GM23338 (cell line): ENCODE measurements around the gene TOMM7. TPM values are rescaled to one million over a fixed set of nuclear protein-coding genes. Genes with fewer than 3 reads are reported as not detected.

ENCODE experiments used
- ATAC-seq: fragments of 200-7000 bp; cut with Tn5 transposase; 3 replicates; pipeline ENCODE4 v1.9.1; 2020
- DNase-seq: peaks from one replicate; pipeline ENCODE4 v3.0.0-alpha.2; 2015; ENCODE audit warnings: low spot score
- H2AFZ ChIP-seq: fragments of 200-600 bp; sonication (generic); 2 replicates; pipeline ENCODE4 v1.8.0; 2016; ENCODE audit warnings: antibody characterized with exemption, mild to moderate bottlenecking, moderate library complexity
- H3F3A ChIP-seq: fragments of 200-600 bp; sonication (generic); replicated peaks from 2 replicates; pipeline ENCODE4 v1.8.0; 2017; ENCODE audit warnings: antibody characterized with exemption, mixed run types, low read depth
- H3K27ac ChIP-seq: fragments of 200-600 bp; sonication (generic); 2 replicates; pipeline ENCODE4 v1.6.1; 2016; ENCODE audit warnings: low read depth
- H3K27me3 ChIP-seq: fragments of 200-600 bp; sonication (generic); 2 replicates; pipeline ENCODE4 v1.8.0; 2016; ENCODE audit warnings: mild to moderate bottlenecking, mixed run types, moderate library complexity; ENCODE audit not compliant: insufficient read depth
- H3K36me3 ChIP-seq: fragments of 200-600 bp; sonication (generic); 2 replicates; pipeline ENCODE4 v1.8.0; 2016; ENCODE audit warnings: mild to moderate bottlenecking; ENCODE audit not compliant: insufficient read depth
- H3K4me1 ChIP-seq: fragments of 200-600 bp; sonication (generic); 2 replicates; pipeline ENCODE4 v1.8.0; 2016; ENCODE audit warnings: mild to moderate bottlenecking, moderate library complexity; ENCODE audit not compliant: insufficient read depth
- H3K4me2 ChIP-seq: fragments of 200-600 bp; sonication (generic); 2 replicates; pipeline ENCODE4 v1.7.1; 2017; ENCODE audit warnings: mixed run types
- H3K4me3 ChIP-seq: fragments of 200-600 bp; sonication (generic); 2 replicates; pipeline ENCODE4 v1.6.1; 2016; ENCODE audit warnings: mixed run types
- H3K79me2 ChIP-seq: fragments of 200-600 bp; sonication (generic); replicated peaks from 2 replicates; pipeline ENCODE4 v1.8.0; 2017; ENCODE audit warnings: mild to moderate bottlenecking; ENCODE audit not compliant: insufficient read depth
- H3K9me2 ChIP-seq: fragments of 200-600 bp; sonication (generic); 2 replicates; pipeline ENCODE4 v1.8.0; 2017; ENCODE audit not compliant: insufficient read depth
- H4K20me1 ChIP-seq: fragments of 200-600 bp; sonication (generic); replicated peaks from 2 replicates; pipeline ENCODE4 v1.8.0; 2017; ENCODE audit warnings: mild to moderate bottlenecking; ENCODE audit not compliant: insufficient read depth
- H3K27ac Mint-ChIP-seq: 2 replicates; pipeline ENCODE4 v1.8.0; 2020; ENCODE audit warnings: inconsistent platforms, mild to moderate bottlenecking, moderate library complexity, mixed read lengths
- H3K27me3 Mint-ChIP-seq: 3 replicates; pipeline ENCODE4 v1.8.0; 2022; ENCODE audit warnings: low read depth, mild to moderate bottlenecking, moderate library complexity, mixed read lengths, inconsistent platforms; ENCODE audit not compliant: insufficient read depth, poor library complexity
- H3K36me3 Mint-ChIP-seq: 3 replicates; pipeline ENCODE4 v1.8.0; 2021; ENCODE audit warnings: low read depth, mild to moderate bottlenecking, inconsistent platforms, moderate library complexity, mixed read lengths
- H3K4me1 Mint-ChIP-seq: 3 replicates; pipeline ENCODE4 v1.8.0; 2020; ENCODE audit warnings: mild to moderate bottlenecking, inconsistent platforms, mixed read lengths
- H3K4me3 Mint-ChIP-seq: 3 replicates; pipeline ENCODE4 v1.8.0; 2021; ENCODE audit warnings: moderate library complexity, mild to moderate bottlenecking, inconsistent platforms, mixed read lengths
- H3K9me3 Mint-ChIP-seq: 3 replicates; pipeline ENCODE4 v1.8.0; 2020; ENCODE audit warnings: moderate library complexity, mild to moderate bottlenecking, inconsistent platforms, mixed read lengths
- CREB1 ChIP-seq: fragments of 250-450 bp; sonication (Bioruptor Pico); IDR thresholded peaks from 2 replicates; pipeline ENCODE4 v1.5.0; 2020; ENCODE audit warnings: low read depth, mild to moderate bottlenecking, moderate library complexity
- CTCF ChIP-seq, 2 experiments: fragments of 200-600 bp in 1 of 2; sonication (generic) in 1 of 2; conservative IDR thresholded peaks; 2 replicates each; pipeline versions ENCODE4 v1.5.1 to v1.6.1; 2016 to 2017; ENCODE audit warnings: antibody characterized with exemption in 2 of 2, low read depth in 2 of 2, mild to moderate bottlenecking in 2 of 2, moderate library complexity in 1 of 2
- ETS1 ChIP-seq: IDR thresholded peaks from 2 replicates; pipeline ENCODE4 v1.6.1; 2016; ENCODE audit warnings: antibody characterized with exemption
- EZH2 ChIP-seq: fragments of 200-600 bp; sonication (generic); IDR thresholded peaks from one replicate; pipeline ENCODE4 v1.8.0; 2017; ENCODE audit warnings: antibody characterized with exemption, mild to moderate bottlenecking, low read depth; ENCODE audit not compliant: unreplicated experiment
- EZH2phosphoT487 ChIP-seq: fragments of 200-600 bp; sonication (generic); IDR thresholded peaks from one replicate; pipeline ENCODE4 v1.8.1; 2018; ENCODE audit warnings: antibody characterized with exemption; ENCODE audit not compliant: unreplicated experiment
- JUNB ChIP-seq: IDR thresholded peaks from one replicate; pipeline ENCODE4 v1.6.1; 2016; ENCODE audit warnings: antibody characterized with exemption; ENCODE audit not compliant: unreplicated experiment
- NANOG ChIP-seq: IDR thresholded peaks from 2 replicates; pipeline ENCODE4 v1.6.1; 2016; ENCODE audit warnings: antibody characterized with exemption, borderline replicate concordance
- POLR2AphosphoS5 ChIP-seq: IDR thresholded peaks from 2 replicates; pipeline ENCODE4 v1.6.1; 2016; ENCODE audit warnings: antibody characterized with exemption, low read depth
- REST ChIP-seq: IDR thresholded peaks from one replicate; pipeline ENCODE4 v1.6.1; 2018; ENCODE audit warnings: antibody characterized with exemption; ENCODE audit not compliant: unreplicated experiment
- STAT1 ChIP-seq: IDR thresholded peaks from one replicate; pipeline ENCODE4 v1.6.1; 2016; ENCODE audit warnings: antibody characterized with exemption; ENCODE audit not compliant: unreplicated experiment
- ZNF114 ChIP-seq: fragments of 250-450 bp; sonication (Bioruptor Pico); IDR thresholded peaks from 2 replicates; pipeline ENCODE4 v1.5.0; 2020; ENCODE audit warnings: mild to moderate bottlenecking, moderate library complexity
- ZNF462 ChIP-seq: fragments of 250-450 bp; sonication (Bioruptor Pico); IDR thresholded peaks from 2 replicates; pipeline ENCODE4 v1.5.0; 2020; ENCODE audit warnings: mild to moderate bottlenecking, moderate library complexity
- polyA plus RNA-seq: library from polyadenylated mRNA; unstranded; fragments of >200 nt; fragmentation: Nextera tagmentation; extraction: Ambion mirVana; gene quantifications from 2 replicates; pipeline ENCODE4 v1.2.1, GENCODE V29; 2016
- total RNA-seq: library from RNA; depleted of rRNA; stranded (reverse); fragments of >200 nt; shearing (Covaris generic); gene quantifications from 2 replicates; pipeline ENCODE4 v1.2.3, GENCODE V29; 2014

Gene TOMM7
- total and polyA plus RNA-seq, 2 experiments from 2014 or later: 164 to 920 TPM

GRCh38 chr7:22849172-22849571 is 26.5 kb upstream of the TOMM7 start:
- TF ChIP-seq ZNF114 (CRISPR knock-in tag): no peak
- TF ChIP-seq ZNF462 (CRISPR knock-in tag): no peak
- no peak for TF ChIP-seq CREB1
- no peak for TF ChIP-seq NANOG
- no peak for TF ChIP-seq ETS1
- no peak for TF ChIP-seq JUNB
- TF ChIP-seq STAT1: no peak
- no peak for TF ChIP-seq EZH2
- TF ChIP-seq CTCF (conservative IDR thresholded peaks at IDR 0.05; ENCODE audit: low read depth in 2 of 2): no peak
- TF ChIP-seq REST: no peak
- TF ChIP-seq EZH2phosphoT487: no peak
- TF ChIP-seq POLR2AphosphoS5: no peak
- no peak for DNase-seq
- H3K27me3 Mint-ChIP-seq: peaks cover 6% of the 10 kb centered on the region
- Histone ChIP-seq H3K79me2 (no peaks in the 10 kb centered on the region), H3K4me2 (no peak overlapping the region), H3K4me1 (peaks cover 26% of the 10 kb centered on the region), H3K9me2 (no peaks in the 10 kb centered on the region), H3K4me3 (no peak overlapping the region), H3K27me3 (no peaks in the 10 kb centered on the region), H4K20me1 (no peaks in the 10 kb centered on the region), H3K27ac (no peak overlapping the region), H3F3A (no peaks in the 10 kb centered on the region), H2AFZ (peak overlapping the region; percentile 72; the same call in 1 of the 2 replicates), H3K36me3 (no peaks in the 10 kb centered on the region)
- ATAC-seq: no peak
- H3K4me1 Mint-ChIP-seq: peaks cover 18% of the 10 kb centered on the region
- H3K9me3 Mint-ChIP-seq: peaks cover 7% of the 10 kb centered on the region; the same call in 1 of the 3 replicates
- no peak overlapping the region for H3K27ac Mint-ChIP-seq
- H3K4me3 Mint-ChIP-seq: no peak overlapping the region
- no peaks in the 10 kb centered on the region; the same call in 2 of the 3 replicates for H3K36me3 Mint-ChIP-seq
